ENCODE data around the gene VMP1. TPM values are rescaled to one million over a fixed set of nuclear protein-coding genes. Genes with fewer than 3 reads are reported as not detected.
"Not testable (repeated sequence)": the region's sequence is repeated elsewhere in the genome, so short reads cannot be mapped to it uniquely, and the experiment has no call there.

The VMP1 gene
- total RNA-seq, 1 donor from 2014 or later: 314 TPM

DNA sequence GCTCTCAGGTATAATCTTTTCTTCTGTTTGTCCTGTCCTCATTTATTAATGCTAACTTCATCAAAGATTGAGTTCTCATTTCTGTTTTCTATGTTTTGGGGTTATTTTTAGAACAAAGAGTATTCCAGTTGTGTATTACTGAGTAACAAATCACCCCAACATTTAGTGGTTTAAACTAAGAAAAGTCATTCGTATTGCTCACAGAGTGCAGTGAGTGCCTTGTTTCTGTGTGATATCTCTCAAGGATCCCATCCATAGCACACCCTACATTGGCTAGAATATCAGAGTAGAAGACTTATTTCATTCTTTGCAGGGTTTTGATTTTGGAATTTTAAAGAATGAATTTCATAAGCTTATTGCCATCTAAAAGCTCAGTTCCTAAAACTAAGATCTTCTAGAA, 72.1 kb downstream of the VMP1 start:
- no peak overlapping the region for H3K27ac Mint-ChIP-seq (ENCODE audit: unreplicated experiment)
- H3K9me3 ChIP-seq (ENCODE audit: insufficient read depth, low read depth, low read length): no peaks in the 10 kb centered on the region
- FAIRE-seq (no peak), DNase-seq (ENCODE audit: low read depth) (no peak)
- H4K20me1 ChIP-seq (ENCODE audit: insufficient read depth, low read length): no peaks in the 10 kb centered on the region
- H3K36me3 Mint-ChIP-seq (ENCODE audit: low read depth, unreplicated experiment): peaks cover 27% of the 10 kb centered on the region
- no peaks in the 10 kb centered on the region for H3K27me3 ChIP-seq (ENCODE audit: insufficient read depth, low read length)
- no peak overlapping the region for H3K4me2 ChIP-seq (ENCODE audit: low read length)
- H3K79me2 ChIP-seq (ENCODE audit: insufficient read depth, low read length): peaks cover 9% of the 10 kb centered on the region
- peaks cover 6% of the 10 kb centered on the region for H3K36me3 ChIP-seq (ENCODE audit: insufficient read depth, low read length)
- H3K4me1 ChIP-seq (ENCODE audit: insufficient read depth, low read length): peaks cover 19% of the 10 kb centered on the region
- TF ChIP-seq, protein P1, sequence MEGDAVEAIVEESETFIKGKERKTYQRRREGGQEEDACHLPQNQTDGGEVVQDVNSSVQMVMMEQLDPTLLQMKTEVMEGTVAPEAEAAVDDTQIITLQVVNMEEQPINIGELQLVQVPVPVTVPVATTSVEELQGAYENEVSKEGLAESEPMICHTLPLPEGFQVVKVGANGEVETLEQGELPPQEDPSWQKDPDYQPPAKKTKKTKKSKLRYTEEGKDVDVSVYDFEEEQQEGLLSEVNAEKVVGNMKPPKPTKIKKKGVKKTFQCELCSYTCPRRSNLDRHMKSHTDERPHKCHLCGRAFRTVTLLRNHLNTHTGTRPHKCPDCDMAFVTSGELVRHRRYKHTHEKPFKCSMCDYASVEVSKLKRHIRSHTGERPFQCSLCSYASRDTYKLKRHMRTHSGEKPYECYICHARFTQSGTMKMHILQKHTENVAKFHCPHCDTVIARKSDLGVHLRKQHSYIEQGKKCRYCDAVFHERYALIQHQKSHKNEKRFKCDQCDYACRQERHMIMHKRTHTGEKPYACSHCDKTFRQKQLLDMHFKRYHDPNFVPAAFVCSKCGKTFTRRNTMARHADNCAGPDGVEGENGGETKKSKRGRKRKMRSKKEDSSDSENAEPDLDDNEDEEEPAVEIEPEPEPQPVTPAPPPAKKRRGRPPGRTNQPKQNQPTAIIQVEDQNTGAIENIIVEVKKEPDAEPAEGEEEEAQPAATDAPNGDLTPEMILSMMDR (IDR thresholded peaks at IDR 0.05; ENCODE audit: insufficient read depth, low read depth, low read length): no peak
- TF ChIP-seq EZH2 (IDR thresholded peaks at IDR 0.05; ENCODE audit: insufficient read depth, low read length): no peak
- peaks cover 4% of the 10 kb centered on the region for H3K9me3 Mint-ChIP-seq (ENCODE audit: unreplicated experiment)
- H2AFZ ChIP-seq (ENCODE audit: low read depth, low read length): no peak overlapping the region
- no peak overlapping the region for H3K9ac ChIP-seq (ENCODE audit: low read length)
- H3K4me3 Mint-ChIP-seq (ENCODE audit: unreplicated experiment): no peak overlapping the region
- H3K4me1 Mint-ChIP-seq (ENCODE audit: low read depth, unreplicated experiment): peaks cover 25% of the 10 kb centered on the region
- H3K4me3 ChIP-seq (ENCODE audit: insufficient read depth, low read depth, low read length): no peak overlapping the region
- H3K27ac ChIP-seq (ENCODE audit: low read depth, low read length): no peak overlapping the region
- H3K27me3 Mint-ChIP-seq (ENCODE audit: low read depth, unreplicated experiment): no peaks in the 10 kb centered on the region

DNA sequence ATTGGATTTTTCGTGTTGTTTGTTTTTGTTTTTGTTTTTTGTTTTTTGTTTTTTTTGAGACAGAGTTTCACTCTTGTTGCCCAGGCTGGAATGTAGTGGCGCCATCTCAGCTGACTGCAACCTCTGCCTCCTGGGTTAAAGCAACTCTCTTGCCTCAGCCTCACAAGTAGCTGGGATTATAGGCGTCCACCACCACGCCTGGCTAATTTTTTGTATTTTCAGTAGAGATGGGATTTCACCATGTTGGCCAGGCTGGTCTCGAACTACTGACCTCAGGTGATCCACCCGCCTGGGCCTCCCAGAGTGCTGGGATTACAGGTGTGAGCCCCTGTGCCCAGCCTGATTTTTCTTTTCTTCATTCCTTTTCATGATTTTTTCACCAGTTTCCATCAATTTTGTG, 73.1 kb downstream of the VMP1 start:
- H3K9me3 Mint-ChIP-seq (ENCODE audit: unreplicated experiment); H3K4me2 ChIP-seq (ENCODE audit: low read length); H3K27me3 Mint-ChIP-seq (ENCODE audit: low read depth, unreplicated experiment); H3K36me3 ChIP-seq (ENCODE audit: insufficient read depth, low read length); H4K20me1 ChIP-seq (ENCODE audit: insufficient read depth, low read length); H3K4me3 ChIP-seq (ENCODE audit: insufficient read depth, low read depth, low read length); H3K27me3 ChIP-seq (ENCODE audit: insufficient read depth, low read length); DNase-seq (ENCODE audit: low read depth); H3K9me3 ChIP-seq (ENCODE audit: insufficient read depth, low read depth, low read length); H3K4me3 Mint-ChIP-seq (ENCODE audit: unreplicated experiment); H3K27ac ChIP-seq (ENCODE audit: low read depth, low read length); FAIRE-seq; H2AFZ ChIP-seq (ENCODE audit: low read depth, low read length); H3K9ac ChIP-seq (ENCODE audit: low read length): not testable (repeated sequence)
- Histone ChIP-seq H3K79me2 (ENCODE audit: insufficient read depth, low read length) (peaks cover 16% of the 10 kb centered on the region), H3K4me1 (ENCODE audit: insufficient read depth, low read length) (peaks cover 28% of the 10 kb centered on the region)
- Mint-ChIP-seq H3K27ac (ENCODE audit: unreplicated experiment) (peak overlapping the region; percentile 78), H3K36me3 (ENCODE audit: low read depth, unreplicated experiment) (peaks cover 27% of the 10 kb centered on the region), H3K4me1 (ENCODE audit: low read depth, unreplicated experiment) (peaks cover 27% of the 10 kb centered on the region)

DNA sequence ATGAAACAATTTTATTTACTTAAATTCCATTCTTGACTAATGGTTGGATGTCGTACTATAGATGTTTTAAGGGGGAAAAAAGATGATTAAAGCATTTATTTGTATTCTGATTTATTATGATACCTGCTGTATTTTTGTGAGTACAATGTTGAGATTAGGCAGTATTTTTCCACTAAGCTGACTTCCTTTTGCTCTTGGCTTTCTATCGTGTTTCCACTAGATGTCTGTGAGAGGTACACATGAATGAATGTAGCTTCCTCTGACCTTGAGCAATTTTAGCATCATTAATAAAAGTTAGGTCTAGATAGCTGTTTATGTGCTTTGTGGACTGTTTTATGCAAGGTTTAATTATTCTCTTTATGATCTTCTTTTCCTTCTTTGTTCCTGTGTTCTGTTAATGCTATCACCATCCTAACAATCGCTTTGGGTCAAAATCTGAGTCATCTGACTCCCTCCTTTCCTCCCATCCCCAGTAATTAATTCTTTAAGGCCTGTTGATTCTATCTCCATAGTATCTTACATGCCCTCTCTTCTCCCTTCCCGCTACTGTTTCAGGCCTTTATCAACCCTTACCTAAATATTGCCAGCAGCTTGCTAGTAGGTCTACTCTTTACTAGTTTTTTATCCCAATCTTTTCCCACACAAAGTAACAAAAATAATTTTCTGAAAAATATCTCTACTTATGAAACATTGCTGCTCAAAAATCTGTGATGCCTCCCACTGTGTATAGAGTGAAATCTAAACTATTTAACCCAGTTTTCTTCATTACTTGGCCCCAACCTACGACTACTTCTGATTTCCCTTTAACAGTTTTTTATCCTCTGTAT, 76.0 kb downstream of the VMP1 start:
- Mint-ChIP-seq H3K27me3 (ENCODE audit: low read depth, unreplicated experiment) (no peaks in the 10 kb centered on the region), H3K4me1 (ENCODE audit: low read depth, unreplicated experiment) (peaks cover 46% of the 10 kb centered on the region)

More for the DNA sequence above, 76.0 kb downstream of the VMP1 start:
- peak overlapping the region; percentile 81 for H3K9ac ChIP-seq (ENCODE audit: low read length)
- Mint-ChIP-seq H3K9me3 (ENCODE audit: unreplicated experiment) (no peaks in the 10 kb centered on the region), H3K4me3 (ENCODE audit: unreplicated experiment) (peak overlapping the region; percentile 54), H3K36me3 (ENCODE audit: low read depth, unreplicated experiment) (peaks cover 14% of the 10 kb centered on the region), H3K27ac (ENCODE audit: unreplicated experiment) (peak overlapping the region; percentile 96)
- H3K79me2 ChIP-seq (ENCODE audit: insufficient read depth, low read length): peaks cover 26% of the 10 kb centered on the region
- no peaks in the 10 kb centered on the region for H3K9me3 ChIP-seq (ENCODE audit: insufficient read depth, low read depth, low read length)
- peak overlapping the region; percentile 38 for H3K4me3 ChIP-seq (ENCODE audit: insufficient read depth, low read depth, low read length)
- no peaks in the 10 kb centered on the region for H4K20me1 ChIP-seq (ENCODE audit: insufficient read depth, low read length)
- DNase-seq (ENCODE audit: low read depth) (peak; percentile 83), FAIRE-seq (peak; percentile 81)
- no peak overlapping the region for H2AFZ ChIP-seq (ENCODE audit: low read depth, low read length)
- peak overlapping the region; percentile 98 for H3K27ac ChIP-seq (ENCODE audit: low read depth, low read length)
- H3K4me2 ChIP-seq (ENCODE audit: low read length): peak overlapping the region; percentile 57
- no peaks in the 10 kb centered on the region for H3K27me3 ChIP-seq (ENCODE audit: insufficient read depth, low read length)
- no peak for TF ChIP-seq EZH2 (IDR thresholded peaks at IDR 0.05; ENCODE audit: insufficient read depth, low read length)
- TF ChIP-seq, protein P1 (IDR thresholded peaks at IDR 0.05; ENCODE audit: insufficient read depth, low read depth, low read length): no peak
- H3K4me1 ChIP-seq (ENCODE audit: insufficient read depth, low read length): peaks cover 46% of the 10 kb centered on the region
- H3K36me3 ChIP-seq (ENCODE audit: insufficient read depth, low read length): no peaks in the 10 kb centered on the region
